PC-3 (cell line): ENCODE results near the gene ICE2.

ENCODE experiments used
- CTCF ChIP-seq: fragments of 300-600 bp; sonication (generic); conservative IDR thresholded peaks from 2 replicates; pipeline ENCODE4 v1.5.1; 2017; ENCODE audit warnings: antibody characterized with exemption, low read depth, mild to moderate bottlenecking, low read length
- EZH2 ChIP-seq: fragments of 300-600 bp; sonication (generic); IDR thresholded peaks from one replicate; pipeline ENCODE4 v1.6.1; 2017; ENCODE audit warnings: antibody characterized with exemption, mild to moderate bottlenecking, low read length; ENCODE audit not compliant: unreplicated experiment
- EZH2phosphoT487 ChIP-seq: fragments of 300-600 bp; sonication (generic); IDR thresholded peaks from 2 replicates; pipeline ENCODE4 v1.6.1; 2018; ENCODE audit warnings: mild to moderate bottlenecking, antibody characterized with exemption, low read length, borderline replicate concordance

- no peak for TF ChIP-seq EZH2
- no peak for TF ChIP-seq CTCF
- no peak for TF ChIP-seq EZH2phosphoT487
Observed at GRCh38 chr15:60438646-60439045, 40.3 kb downstream of the ICE2 start.
